ENCODE measurements around the gene CNNM3.
"Not testable (repeated sequence)": the region's sequence is repeated elsewhere in the genome, so short reads cannot be mapped to it uniquely, and the experiment has no call there.

Gene CNNM3

DNA sequence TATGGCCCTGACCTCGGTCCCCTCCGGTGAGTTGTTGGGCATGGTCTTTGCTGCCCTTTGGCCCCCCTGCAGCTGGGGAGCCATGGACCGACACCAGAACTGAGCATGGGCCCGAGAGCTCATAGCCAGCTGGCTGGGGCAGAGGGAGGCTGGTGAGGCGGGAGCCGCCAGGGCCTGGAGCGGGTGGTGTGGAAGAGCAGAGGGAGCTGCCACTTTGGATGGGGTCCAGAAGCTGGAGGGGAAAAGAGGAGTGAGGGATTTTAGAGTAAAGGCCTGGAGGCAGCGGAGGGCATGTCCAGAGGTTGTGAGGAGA, 16.5 kb upstream of the CNNM3 start:
- DNase-seq (ENCODE audit: low spot score) = no peak

DNA sequence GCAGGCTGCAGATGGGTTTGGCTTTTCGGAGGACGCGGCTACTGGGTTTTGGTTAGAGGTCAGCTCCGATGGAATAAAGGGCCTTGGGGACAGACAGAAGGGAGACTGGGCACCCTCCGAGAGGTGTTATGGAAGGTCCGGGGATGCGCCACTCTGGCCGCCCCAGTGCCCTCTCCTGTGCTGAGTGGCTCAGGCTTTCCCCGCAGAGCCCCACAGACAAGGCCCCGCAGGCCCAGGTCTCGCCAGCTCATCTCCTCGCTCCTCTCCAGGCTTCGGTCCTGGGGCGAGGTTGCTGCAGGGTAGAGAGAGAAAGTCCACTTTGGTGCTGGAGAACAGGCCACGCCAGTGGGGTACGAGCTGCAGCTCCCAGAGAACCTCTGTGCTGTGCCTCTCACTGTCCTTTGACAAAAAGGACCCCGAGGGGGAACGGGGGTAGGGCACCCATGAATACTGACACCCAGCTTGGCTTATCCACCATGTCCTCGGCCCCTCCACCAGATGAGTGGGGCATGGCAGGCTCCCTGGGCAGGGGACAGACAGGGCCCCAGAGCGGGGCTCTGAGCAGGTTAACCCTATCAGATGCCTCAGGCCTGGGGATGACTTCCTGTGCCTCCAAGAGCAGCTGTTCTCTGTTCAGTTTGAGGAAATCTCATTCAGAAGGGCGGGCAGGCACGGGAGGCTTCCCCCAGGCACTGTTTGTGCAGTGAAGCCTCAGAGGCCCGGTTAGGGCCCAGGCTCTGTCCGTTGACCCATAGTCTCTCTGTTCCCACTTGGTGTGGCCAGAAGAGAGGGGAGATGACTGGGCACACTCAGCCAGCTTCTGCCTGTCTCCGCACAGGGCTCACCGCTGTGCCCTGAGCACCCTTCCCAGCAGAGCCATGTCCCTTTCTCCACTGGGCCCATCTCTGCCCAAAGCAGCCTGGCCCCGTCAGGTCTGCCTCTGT, 15.7 kb upstream of the CNNM3 start:
- no peak for DNase-seq (ENCODE audit: low spot score)

DNA sequence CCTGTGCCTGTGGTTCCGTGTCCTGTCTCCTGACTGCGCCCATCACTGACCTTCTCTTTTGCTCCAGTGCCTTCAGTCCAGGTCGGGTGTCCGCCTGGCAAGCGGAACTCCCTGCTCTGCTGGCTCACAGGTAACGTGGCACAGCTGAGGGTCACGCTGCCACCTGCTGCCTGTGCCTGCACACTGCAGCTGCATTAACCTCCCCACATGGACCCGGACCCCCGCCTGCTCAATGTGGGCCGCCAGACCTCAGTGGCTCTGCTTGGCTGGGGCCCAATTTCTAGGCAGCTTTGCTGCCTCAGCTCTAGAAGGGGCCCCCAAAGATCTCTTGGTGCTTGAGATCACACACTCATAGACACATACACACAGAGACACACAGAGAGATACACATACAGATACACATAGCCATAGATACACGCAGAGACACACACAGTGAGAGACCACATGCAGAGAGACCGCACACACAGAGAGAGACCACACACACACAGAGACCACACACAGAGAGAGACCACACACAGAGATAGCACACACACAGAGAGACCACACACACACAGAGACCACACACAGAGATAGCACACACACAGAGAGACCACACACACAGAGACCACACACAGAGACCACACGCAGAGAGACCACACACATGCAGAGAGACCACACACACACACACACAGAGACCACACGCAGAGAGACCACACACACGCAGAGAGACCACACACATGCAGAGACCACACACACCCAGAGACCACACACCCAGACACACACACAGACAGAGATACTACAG, 14.9 kb upstream of the CNNM3 start:
- no peak for DNase-seq (ENCODE audit: low spot score)

DNA sequence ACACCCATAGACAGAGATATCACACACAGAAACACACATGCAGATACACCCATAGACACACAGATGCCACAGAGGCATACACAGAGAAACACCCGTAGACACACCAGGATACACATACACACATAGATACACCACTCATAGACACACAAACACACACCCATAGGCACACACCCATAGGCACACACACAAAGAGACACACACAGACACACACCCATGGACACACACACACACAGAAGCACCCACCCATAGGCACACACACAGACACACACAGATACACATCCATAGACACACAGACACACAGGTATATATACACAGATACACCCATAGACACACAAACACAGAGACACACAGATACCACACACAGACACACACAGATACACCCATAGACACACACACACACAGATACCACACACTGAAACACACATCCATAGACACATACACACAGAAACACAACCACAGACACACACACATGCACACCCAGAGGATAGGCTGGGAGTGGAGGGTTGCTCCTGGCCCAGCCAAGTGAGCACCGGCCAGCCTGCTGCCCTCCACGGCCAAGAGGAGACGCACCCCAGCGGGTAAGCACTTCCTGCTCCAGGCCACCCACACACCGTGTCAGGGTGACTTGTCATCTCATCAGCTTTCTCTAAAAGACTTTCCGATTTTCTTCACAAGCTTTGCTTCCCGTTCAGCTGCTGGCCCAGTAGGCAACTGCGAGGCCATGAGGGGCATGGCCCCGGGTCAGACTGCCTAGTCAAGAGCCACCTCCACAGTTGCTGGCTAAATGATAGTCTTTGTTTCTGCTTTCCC, 14.1 kb upstream of the CNNM3 start:
- no peak for DNase-seq (ENCODE audit: low spot score)

DNA sequence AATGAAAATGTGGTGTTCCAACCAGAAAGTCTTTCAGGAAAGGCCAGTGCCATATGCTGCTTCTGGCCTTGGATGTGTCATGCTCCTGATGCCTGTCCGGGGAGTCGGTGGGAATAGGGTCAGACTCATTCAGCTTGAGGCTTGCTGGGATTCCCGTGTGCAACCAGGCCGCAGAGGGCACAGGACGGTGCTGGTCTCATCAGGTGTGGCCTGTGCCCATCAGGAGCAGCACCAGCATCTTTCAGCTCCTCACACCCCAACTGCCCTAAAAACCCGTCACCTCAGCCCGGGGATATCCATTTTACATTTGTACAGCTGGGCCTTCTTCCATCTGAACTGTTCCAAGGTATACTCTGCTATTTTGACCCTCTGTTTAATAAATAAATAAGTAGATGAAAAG, 13.3 kb upstream of the CNNM3 start:
- DNase-seq (ENCODE audit: low spot score) = no peak

DNA sequence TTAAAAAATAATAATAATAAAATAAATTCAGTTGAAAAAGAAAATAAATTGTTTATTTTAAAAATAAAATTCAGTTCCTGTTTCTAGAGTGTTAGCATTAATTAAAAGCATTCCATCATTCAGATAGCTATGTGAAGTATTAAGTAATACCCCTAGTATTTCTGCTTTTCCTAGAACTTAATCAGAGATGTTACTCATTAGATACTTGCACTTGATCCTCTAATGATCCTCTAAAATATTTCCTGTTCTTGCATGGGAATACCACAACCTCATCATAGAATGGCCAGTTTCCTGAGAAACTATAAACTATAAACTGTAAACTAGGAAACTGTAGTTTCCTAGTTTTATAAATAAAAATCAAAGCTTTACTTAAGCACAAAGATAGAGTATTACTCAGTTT, 11.1 kb upstream of the CNNM3 start:
- DNase-seq (ENCODE audit: low spot score) = no peak

GRCh38 chr2:96805946-96806345, 10.1 kb upstream of the CNNM3 start:
- not testable (repeated sequence) for DNase-seq (ENCODE audit: low spot score)

- DNase-seq (ENCODE audit: low spot score) = no peak
Measured at GRCh38 chr2:96806468-96807126, 9.5 kb upstream of the CNNM3 start.

DNA sequence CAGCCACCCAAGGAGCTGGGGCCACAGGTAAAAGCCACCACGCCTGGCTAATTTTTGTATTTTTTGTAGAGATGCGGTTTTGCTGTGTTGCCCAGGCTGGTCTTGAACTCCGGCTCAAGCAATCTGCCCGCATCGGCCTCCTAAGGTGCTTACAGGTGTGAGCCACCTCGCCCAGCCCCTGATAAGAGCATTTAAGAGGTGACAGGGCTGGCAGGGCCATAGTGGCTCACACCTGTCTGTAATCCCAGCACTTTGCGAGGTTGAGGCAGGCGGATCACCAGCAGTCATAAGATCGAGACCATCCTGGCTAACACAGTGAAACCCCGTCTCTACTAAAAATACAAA, 9.0 kb upstream of the CNNM3 start:
- no peak for DNase-seq (ENCODE audit: low spot score)

DNA sequence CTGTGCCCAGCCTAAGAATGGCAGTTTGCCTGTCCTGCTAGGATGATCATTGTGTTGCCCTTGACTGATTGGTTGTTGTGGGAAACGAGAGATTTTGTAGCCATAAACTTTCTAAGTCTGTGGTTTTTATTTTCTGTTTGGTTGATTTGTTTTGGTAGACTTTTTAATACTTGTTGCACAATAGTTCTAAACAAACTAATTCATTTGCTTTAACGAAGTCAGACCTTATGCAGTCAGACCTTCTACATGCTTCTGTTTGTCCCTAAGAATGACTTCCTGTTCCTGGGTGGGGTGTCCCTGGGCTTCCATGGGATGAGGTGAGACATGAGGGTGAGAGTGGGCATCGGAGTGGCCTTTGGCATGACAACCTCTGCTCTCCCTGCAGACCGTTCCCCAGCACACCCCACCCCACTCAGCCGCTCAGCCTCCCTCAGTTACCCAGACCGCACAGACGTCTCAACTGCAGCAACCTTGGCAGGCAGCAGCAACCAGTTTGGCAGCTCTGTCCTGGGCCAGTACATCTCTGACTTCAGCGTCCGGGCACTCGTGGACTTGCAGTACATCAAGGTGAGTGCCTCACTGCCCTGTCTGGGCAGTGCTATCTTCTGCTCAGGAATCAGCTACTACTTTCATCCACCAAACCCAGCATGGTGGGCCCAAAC, 7.8 kb upstream of the CNNM3 start:
- DNase-seq (ENCODE audit: low spot score) = no peak

DNA sequence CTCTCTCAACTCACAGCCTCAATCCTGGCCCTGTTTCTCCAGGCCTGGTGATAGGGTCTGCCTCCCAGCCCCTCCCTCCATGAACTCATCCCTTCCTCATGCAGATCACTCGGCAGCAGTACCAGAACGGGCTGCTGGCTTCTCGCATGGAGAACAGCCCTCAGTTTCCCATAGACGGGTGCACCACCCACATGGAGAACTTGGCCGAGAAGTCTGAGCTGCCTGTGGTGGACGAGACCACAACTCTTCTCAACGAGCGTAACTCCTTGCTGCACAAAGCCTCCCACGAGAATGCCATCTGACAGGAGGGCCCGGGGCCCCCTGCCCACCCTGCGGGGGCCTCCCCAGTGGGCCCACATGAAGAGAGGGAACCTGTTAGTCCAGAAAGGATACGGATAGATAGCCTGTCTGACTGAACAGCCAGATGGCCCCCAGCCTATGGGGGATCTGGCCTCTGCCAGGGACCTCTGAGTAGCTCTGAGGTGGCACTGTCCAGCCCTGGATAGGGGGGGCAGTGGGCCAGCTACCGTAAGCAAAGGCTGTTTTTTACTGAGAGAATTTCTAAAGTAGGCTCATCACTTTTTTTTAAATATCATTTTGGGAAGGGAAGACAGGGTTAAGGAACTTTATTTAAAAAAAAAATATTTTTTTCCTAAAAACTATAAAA, 6.7 kb upstream of the CNNM3 start:
- DNase-seq (ENCODE audit: low spot score) = no peak

DNA sequence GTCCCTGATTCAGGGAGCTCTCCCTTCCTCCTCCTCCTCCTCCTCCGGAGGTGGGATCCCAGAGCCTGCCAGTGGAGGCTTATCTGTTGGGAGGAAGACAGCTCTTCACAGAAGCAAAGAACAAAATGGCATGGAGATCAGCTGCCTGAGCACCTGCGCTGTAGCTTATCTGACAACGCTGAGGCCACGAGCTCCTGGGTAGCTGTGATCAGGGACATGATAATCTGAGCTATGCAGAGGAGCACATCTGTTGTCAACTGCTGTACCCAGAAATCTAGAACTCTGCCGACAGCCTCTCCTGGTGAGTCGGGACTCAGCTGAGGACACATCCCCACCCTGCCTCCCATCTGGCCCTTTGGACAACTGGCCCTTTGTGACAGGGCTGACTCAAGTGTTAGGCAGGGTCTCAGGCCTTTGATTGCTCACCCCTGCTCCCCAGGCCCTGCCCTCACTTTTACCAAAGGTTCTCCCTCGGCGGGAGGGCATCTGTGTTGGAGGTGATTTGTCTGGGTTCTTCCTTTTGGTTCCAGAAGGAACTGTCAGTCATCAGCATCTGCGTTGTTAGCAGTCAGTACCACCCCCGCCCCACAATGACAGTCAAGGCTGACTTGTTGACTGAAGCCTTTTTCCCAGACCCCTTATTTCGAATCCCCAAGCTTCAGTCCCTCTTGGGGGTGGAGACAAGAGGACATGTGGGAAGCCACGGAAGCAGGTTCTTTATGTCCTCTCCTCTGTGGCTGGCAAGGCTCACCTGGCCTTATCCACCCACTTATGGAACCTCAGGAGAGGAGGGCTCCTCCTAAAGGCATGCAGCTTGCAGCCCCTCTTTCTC, 5.9 kb upstream of the CNNM3 start:
- no peak for DNase-seq (ENCODE audit: low spot score)

GRCh38 chr2:96810783-96811192, 5.3 kb upstream of the CNNM3 start:
- no peak for DNase-seq (ENCODE audit: low spot score)

DNA sequence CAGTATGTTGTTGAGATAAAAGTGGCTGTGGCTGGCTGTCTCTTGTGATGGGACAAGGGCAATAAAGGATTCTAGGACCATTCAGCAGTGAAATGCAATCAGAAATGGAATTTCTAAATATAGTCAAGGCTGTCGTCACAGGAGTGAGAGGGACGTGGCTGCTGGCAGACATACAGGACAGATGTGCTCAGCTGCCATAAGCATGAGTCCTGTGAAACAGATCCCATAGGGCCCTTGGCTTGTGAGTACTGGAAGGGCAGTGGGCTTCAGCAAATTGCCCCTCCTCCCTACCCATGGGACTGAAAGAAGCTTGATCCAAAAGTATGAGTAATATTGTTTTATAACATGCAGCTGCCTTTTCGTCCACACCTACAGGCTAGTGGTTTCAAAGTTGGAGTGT, 4.2 kb upstream of the CNNM3 start:
- DNase-seq (ENCODE audit: low spot score) = no peak

- DNase-seq (ENCODE audit: low spot score) = no peak
Measured at GRCh38 chr2:96813656-96814055, 2.4 kb upstream of the CNNM3 start.

- no peak for DNase-seq (ENCODE audit: low spot score)
Measured at GRCh38 chr2:96815326-96816126, 542 bp upstream of the CNNM3 start.

GRCh38 chr2:96816836-96817702, 1.0 kb downstream of the CNNM3 start:
- no peak for DNase-seq (ENCODE audit: low spot score)

DNA sequence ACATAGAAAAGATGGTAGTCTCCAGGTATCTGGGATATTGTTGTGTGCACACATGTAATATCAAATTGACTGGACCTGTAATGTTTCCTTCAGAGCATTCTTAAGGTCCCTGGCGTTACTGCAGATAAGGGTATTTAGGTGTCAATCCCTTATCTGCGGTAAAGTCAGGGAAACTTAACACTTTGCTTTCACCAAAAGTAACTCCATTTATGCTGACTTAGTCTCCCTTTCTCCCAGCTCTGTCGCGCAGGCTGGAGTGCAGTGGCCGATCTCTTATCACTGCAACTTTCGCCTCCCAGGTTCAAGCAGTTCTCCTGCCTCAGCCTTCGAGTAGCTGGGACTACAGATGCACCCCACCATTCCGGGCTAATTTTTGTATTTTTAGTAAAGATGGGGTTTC, 1.8 kb downstream of the CNNM3 start:
- DNase-seq (ENCODE audit: low spot score) = no peak
